ENCODE data around the gene SLC8A2.

The SLC8A2 gene, protein sequence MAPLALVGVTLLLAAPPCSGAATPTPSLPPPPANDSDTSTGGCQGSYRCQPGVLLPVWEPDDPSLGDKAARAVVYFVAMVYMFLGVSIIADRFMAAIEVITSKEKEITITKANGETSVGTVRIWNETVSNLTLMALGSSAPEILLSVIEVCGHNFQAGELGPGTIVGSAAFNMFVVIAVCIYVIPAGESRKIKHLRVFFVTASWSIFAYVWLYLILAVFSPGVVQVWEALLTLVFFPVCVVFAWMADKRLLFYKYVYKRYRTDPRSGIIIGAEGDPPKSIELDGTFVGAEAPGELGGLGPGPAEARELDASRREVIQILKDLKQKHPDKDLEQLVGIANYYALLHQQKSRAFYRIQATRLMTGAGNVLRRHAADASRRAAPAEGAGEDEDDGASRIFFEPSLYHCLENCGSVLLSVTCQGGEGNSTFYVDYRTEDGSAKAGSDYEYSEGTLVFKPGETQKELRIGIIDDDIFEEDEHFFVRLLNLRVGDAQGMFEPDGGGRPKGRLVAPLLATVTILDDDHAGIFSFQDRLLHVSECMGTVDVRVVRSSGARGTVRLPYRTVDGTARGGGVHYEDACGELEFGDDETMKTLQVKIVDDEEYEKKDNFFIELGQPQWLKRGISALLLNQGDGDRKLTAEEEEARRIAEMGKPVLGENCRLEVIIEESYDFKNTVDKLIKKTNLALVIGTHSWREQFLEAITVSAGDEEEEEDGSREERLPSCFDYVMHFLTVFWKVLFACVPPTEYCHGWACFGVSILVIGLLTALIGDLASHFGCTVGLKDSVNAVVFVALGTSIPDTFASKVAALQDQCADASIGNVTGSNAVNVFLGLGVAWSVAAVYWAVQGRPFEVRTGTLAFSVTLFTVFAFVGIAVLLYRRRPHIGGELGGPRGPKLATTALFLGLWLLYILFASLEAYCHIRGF

DNA sequence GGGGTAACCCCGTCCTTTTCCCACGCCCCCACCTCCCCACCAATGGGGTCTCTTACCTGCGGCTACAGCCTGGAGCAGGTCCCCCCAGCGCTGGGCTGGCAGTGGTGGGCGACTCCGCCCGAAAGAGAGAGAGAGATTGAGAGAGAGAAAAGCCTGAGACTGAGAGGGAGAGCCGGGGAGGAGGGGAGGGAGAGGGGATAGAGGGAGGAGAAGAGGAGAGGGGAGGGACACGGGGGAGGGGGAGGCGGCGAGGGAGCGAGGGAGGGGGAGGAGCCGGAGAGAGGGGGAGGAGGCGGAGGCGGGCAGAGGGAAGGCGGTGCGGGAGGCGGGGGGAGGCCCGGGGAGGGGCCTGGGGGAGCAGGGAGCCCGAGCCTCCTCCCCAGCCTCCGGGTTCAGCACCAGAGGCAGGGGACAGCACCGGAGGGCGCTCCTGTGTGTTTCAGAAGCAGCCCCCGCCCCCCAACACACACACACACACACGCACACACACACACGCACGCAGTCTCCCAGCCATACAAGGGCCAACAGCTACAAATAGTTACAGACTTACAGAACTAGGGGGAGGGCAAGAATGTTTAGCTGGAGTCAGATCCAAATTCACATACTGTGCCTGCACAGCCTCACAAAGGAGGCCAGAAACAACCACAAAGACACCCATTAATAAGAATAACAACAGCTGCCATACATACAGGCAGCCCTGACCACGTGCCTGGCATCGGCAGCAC lies at the start of gene SLC8A2:
SLC8A2 (minus strand) TSS at position 161 of the 725 bp plus-strand sequence. CDS start 5,490 bp downstream, outside the sequence.
- DNase-seq (ENCODE audit: extremely low read depth, low read depth) = peak; percentile 28
- TF ChIP-seq, protein P1, sequence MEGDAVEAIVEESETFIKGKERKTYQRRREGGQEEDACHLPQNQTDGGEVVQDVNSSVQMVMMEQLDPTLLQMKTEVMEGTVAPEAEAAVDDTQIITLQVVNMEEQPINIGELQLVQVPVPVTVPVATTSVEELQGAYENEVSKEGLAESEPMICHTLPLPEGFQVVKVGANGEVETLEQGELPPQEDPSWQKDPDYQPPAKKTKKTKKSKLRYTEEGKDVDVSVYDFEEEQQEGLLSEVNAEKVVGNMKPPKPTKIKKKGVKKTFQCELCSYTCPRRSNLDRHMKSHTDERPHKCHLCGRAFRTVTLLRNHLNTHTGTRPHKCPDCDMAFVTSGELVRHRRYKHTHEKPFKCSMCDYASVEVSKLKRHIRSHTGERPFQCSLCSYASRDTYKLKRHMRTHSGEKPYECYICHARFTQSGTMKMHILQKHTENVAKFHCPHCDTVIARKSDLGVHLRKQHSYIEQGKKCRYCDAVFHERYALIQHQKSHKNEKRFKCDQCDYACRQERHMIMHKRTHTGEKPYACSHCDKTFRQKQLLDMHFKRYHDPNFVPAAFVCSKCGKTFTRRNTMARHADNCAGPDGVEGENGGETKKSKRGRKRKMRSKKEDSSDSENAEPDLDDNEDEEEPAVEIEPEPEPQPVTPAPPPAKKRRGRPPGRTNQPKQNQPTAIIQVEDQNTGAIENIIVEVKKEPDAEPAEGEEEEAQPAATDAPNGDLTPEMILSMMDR (IDR thresholded peaks at IDR 0.05; ENCODE audit: low read depth, low read length) = no peak

DNA sequence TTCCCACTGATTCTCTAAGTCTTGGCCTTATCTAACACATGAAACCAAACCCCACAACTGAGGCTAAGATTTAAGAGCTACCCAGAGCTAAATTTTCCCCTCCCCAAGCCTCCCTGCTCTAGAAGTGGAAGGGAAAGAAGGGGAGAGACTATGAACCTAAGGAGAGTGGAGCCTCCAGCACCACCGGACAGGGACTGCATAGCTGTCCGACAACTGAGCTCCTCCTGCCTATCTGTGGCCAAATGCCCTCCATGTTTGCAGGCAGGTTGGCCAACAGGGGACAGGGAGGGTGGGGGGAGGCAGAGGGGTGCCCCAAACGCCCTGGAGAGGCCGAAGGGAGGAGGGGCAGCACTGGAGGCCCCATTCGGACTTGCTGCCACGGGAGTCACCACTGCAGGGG lies 49.1 kb upstream of the SLC8A2 start:
- no peak for DNase-seq (ENCODE audit: extremely low read depth, low read depth)
- TF ChIP-seq, protein P1 (IDR thresholded peaks at IDR 0.05; ENCODE audit: low read depth, low read length) = no peak

DNA sequence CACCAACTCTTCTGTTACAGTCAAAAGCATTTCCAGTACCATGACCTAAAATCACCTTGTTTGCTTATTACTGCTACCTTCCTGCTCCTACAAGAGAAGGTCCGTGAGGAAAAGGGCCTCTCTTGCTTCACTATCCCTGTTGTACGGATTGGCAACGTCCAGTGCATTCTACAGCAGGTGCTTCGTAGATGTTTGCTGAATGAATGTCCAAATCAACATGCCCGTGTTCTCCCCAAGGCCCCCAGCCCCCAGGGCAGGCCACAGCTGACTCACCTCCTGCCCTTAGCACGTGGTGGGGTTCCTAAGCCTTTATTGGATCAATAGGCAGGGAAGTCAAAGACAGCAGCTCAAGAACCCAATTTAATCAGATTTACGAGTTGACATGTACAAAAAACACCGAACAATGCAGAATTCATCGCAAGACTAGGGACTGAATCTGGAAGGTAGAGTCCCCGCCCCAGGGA lies 48.7 kb upstream of the SLC8A2 start:
- TF ChIP-seq, protein P1 (IDR thresholded peaks at IDR 0.05; ENCODE audit: low read depth, low read length) = no peak
- DNase-seq (ENCODE audit: extremely low read depth, low read depth) = no peak

DNA sequence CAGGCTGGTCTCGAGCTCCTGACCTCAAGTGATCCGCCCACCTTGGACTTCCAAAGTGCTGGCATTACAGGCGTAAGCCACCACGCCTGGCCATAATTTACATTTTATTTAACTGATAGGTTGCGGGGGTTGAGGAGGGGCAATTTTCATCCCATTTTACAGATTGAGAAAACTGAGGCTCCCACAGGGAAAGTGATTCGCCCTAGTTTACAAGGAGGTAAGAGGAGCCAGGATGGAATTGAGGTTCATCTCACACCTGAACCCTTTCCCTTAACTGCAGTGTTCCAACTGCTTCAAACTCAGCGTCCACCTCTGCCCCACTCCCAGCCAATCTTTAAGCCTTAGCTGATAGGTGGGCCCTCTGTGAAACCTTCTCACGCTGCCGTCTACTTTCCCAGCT lies 47.2 kb upstream of the SLC8A2 start:
- TF ChIP-seq, protein P1 (IDR thresholded peaks at IDR 0.05; ENCODE audit: low read depth, low read length) = no peak
- DNase-seq (ENCODE audit: extremely low read depth, low read depth) = no peak

DNA sequence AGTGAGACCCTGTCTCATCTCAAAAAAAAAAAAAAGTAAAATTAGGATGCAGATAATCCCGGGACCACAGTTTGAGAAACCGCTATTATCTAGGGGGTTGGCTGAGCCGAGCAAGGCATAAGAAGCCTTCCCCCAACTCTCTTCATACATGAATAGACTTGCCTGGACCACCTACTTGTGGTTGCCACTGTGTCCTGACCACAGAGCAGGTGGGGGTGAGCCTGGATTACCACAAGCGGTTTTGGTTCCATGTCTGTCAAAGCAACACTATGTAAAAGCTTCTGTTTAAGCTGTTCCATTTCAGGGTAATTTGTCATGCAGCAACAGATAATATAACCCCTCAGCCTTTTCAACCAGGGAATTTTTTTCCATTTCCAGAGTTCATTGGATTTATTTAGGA lies 46.4 kb upstream of the SLC8A2 start:
- TF ChIP-seq, protein P1 (IDR thresholded peaks at IDR 0.05; ENCODE audit: low read depth, low read length) = no peak
- no peak for DNase-seq (ENCODE audit: extremely low read depth, low read depth)

DNA sequence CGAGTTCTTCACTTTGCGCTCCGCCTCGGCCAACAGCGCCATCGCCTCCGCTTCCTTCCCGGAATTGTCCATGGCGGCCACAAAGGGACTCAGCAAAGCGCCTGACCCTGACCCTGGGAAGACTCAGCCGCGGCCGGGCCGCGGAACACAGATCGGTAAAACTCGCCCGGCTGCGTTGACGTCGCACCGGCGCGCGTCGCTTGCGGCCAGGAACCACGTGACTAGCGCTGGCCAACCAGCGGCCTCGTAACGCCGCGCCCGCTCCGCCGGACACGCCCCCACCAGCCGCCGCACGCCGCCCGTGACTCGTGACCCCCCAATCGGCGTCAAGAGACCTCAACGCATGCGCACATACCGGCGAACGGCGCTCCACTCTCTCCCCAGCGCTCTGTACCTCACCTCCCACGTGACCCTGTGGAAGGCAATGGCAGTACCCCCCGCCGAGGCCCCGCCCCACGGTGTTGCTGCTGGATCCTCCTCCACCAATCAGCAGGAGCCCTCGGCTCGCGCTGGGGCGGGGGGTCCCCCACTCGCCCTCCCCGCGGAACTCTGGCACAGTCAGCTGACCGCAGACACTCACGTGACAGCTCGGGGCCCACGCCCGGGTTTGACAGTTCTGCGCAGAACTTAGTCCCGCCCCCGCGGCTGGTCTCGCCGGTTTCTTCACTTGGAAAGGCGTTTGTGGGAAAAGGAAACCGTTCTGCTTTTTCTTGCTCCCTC lies 43.3 kb upstream of the SLC8A2 start, which contains the start of gene NAPA:
NAPA (minus strand) TSS at position 195 of the 720 bp plus-strand sequence; CDS start at position 72, 123 bp downstream.
- peak; percentile 100 for DNase-seq (ENCODE audit: extremely low read depth, low read depth)
- TF ChIP-seq, protein P1 (IDR thresholded peaks at IDR 0.05; ENCODE audit: low read depth, low read length) = no peak

Data from AG09319 (cell line).